ENCODE results near the gene LSM2. TPM values are rescaled to one million over a fixed set of nuclear protein-coding genes. Genes with fewer than 3 reads are reported as not detected.
"Not testable (repeated sequence)": the region's sequence is repeated elsewhere in the genome, so short reads cannot be mapped to it uniquely, and the experiment has no call there.

The LSM2 gene
- total RNA-seq, 6 donors from 2014 or later = 5.0 to 44.9 (median 20.9) TPM

DNA sequence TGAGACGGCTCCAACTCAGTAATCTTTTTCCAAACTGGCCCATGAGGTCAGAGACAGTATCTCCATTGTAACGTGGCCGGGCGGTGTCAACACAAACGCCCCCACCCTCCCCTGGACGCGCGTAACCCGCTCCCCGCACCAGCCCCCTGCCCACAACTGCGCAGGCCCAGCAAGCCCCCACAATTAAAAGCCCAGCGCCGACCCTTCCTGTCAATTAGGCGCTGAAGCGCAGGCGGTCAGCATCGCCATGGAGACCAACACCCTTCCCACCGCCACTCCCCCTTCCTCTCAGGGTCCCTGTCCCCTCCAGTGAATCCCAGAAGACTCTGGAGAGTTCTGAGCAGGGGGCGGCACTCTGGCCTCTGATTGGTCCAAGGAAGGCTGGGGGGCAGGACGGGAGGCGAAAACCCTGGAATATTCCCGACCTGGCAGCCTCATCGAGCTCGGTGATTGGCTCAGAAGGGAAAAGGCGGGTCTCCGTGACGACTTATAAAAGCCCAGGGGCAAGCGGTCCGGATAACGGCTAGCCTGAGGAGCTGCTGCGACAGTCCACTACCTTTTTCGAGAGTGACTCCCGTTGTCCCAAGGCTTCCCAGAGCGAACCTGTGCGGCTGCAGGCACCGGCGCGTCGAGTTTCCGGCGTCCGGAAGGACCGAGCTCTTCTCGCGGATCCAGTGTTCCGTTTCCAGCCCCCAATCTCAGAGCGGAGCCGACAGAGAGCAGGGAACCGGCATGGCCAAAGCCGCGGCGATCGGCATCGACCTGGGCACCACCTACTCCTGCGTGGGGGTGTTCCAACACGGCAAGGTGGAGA, 8.5 kb upstream of the LSM2 start, which contains the start of the genes HSPA1A and HSPA1L:
Gene HSPA1A, plus strand, starts transcription at position 519 of the 814 bp plus-strand sequence. Its CDS starts 214 bp downstream, at position 733.
Gene HSPA1L, minus strand, starts transcription at position 259 of the 814 bp plus-strand sequence. CDS start 3,311 bp downstream, outside the sequence.
- Histone ChIP-seq H3K4me1 (peaks cover 37 to 44% (median 40%) of the 10 kb centered on the region in 4 donors), H3K9me3 (no peaks in the 10 kb centered on the region), H3K36me3 (no peaks in the 10 kb centered on the region), H3K4me3 (peak within 1 kb of the TSS; percentile 39 to 73 (median 48)), H3K27ac (peak within 1 kb of the TSS; percentile 93 to 100 (median 97)), H3K27me3 (no peaks in the 10 kb centered on the region)
- DNase-seq (peak; percentile 90 to 94), ATAC-seq (ENCODE audit: low FRiP score in 2 of 2) (peak; percentile 92 to 94)
- TF ChIP-seq POLR2A (IDR thresholded peaks at IDR 0.05) = peak; percentile 98 to 100 (median 100)
- peak; percentile 99 to 100 for TF ChIP-seq POLR2AphosphoS5 (IDR thresholded peaks at IDR 0.05)
- TF ChIP-seq EP300 (IDR thresholded peaks at IDR 0.05) = peak in 1 of 4 donors; percentile 37
- TF ChIP-seq, protein P1, sequence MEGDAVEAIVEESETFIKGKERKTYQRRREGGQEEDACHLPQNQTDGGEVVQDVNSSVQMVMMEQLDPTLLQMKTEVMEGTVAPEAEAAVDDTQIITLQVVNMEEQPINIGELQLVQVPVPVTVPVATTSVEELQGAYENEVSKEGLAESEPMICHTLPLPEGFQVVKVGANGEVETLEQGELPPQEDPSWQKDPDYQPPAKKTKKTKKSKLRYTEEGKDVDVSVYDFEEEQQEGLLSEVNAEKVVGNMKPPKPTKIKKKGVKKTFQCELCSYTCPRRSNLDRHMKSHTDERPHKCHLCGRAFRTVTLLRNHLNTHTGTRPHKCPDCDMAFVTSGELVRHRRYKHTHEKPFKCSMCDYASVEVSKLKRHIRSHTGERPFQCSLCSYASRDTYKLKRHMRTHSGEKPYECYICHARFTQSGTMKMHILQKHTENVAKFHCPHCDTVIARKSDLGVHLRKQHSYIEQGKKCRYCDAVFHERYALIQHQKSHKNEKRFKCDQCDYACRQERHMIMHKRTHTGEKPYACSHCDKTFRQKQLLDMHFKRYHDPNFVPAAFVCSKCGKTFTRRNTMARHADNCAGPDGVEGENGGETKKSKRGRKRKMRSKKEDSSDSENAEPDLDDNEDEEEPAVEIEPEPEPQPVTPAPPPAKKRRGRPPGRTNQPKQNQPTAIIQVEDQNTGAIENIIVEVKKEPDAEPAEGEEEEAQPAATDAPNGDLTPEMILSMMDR (IDR thresholded peaks at IDR 0.05) = peak in 1 of 6 experiments; percentile 13
- 2 to 7% methylated on average over 6 to 37 of the region's 56 CpGs for WGBS, 2 donors

DNA sequence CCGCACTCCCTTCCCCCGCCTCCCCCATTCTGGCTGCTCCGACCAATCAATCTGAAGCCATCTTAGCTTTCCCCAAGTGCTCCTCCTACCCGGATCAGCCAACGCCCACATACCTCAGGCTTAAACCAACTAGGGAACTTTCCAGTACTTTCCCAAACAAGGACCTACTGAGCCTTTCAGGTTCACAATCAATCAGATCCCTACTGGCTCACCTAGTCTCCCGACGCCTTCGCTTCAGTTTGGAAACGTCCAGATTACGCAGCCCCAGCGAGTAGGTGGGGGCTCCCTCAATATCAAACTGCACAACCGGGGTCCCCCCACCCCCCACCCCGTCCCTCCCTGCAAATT, 7.9 kb upstream of the LSM2 start:
- 0% methylated on average over 12 to 13 of the region's 13 CpGs for WGBS, 2 donors
- H3K4me1 ChIP-seq = peaks cover 31 to 39% (median 35%) of the 10 kb centered on the region in 4 donors
- no peaks in the 10 kb centered on the region for H3K27me3 ChIP-seq
- TF ChIP-seq POLR2A (IDR thresholded peaks at IDR 0.05) (peak in 2 of 4 donors; percentile 32 to 50), EP300 (IDR thresholded peaks at IDR 0.05) (peak in 1 of 4 donors; percentile 71), POLR2AphosphoS5 (IDR thresholded peaks at IDR 0.05) (peak; percentile 76 to 77)
- TF ChIP-seq, protein P1 (IDR thresholded peaks at IDR 0.05) = no peak
- peak overlapping the region; percentile 39 to 73 (median 48) for H3K4me3 ChIP-seq
- ATAC-seq (ENCODE audit: low FRiP score in 2 of 2) = peak; percentile 93 to 94
- no peaks in the 10 kb centered on the region for H3K9me3 ChIP-seq
- H3K27ac ChIP-seq = peak overlapping the region; percentile 93 to 100 (median 97)
- peak in 1 of 2 donors; percentile 98 for DNase-seq
- H3K36me3 ChIP-seq = no peaks in the 10 kb centered on the region

DNA sequence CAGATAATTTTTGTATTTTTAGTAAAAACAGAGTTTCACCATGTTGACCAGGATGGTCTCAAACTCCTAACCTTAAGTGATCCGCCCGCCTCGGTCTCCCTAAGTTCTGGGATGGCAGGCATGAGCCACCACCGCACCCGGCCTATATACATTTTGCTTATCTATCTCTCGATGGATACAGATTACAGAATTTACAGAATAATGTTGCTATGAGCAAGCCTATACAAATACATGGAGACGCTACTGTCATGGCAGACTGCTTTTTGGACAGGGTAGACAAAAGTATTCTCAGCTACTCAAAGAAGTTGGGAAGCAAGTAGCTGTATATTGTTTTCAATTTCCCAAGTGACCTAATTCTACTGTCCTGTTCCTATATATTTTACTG, 6.7 kb upstream of the LSM2 start:
- Histone ChIP-seq H3K27me3 (no peaks in the 10 kb centered on the region), H3K4me3 (peak overlapping the region in 1 of 4 donors; percentile 73), H3K4me1 (peaks cover 20 to 27% (median 23%) of the 10 kb centered on the region in 4 donors), H3K27ac (peak overlapping the region; percentile 93 to 100 (median 97)), H3K9me3 (no peaks in the 10 kb centered on the region), H3K36me3 (no peaks in the 10 kb centered on the region)
- 94 to 95% methylated on average over 7 of the region's 7 CpGs for WGBS, 2 donors
- TF ChIP-seq EP300 (IDR thresholded peaks at IDR 0.05) = no peak
- ATAC-seq (ENCODE audit: low FRiP score in 2 of 2) (no peak), DNase-seq (no peak)

DNA sequence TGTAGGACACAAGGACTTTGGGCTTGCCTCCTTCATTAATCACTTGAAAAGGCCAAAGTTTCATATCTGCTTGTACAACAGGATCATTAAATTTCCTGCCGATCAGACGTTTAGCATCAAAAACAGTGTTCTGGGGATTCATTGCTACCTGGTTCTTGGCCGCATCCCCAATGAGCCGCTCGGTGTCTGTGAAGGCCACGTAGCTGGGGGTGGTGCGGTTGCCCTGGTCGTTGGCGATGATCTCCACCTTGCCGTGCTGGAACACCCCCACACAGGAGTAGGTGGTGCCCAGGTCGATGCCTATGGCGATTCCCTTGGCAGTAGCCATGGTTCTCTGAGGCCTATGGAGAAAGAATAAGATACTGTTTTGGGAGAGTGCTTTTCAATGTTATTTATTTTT, 4.9 kb upstream of the LSM2 start:
- TF ChIP-seq EP300 (IDR thresholded peaks at IDR 0.05) (no peak), POLR2AphosphoS5 (IDR thresholded peaks at IDR 0.05) (no peak), POLR2A (IDR thresholded peaks at IDR 0.05) (no peak)
- TF ChIP-seq, protein P1 (IDR thresholded peaks at IDR 0.05) = no peak
- no peaks in the 10 kb centered on the region for H3K36me3 ChIP-seq
- H3K27ac ChIP-seq = no peak overlapping the region
- ATAC-seq (ENCODE audit: low FRiP score in 2 of 2) = no peak
- no peak overlapping the region for H3K4me3 ChIP-seq
- 96 to 100% methylated on average over 5 to 12 of the region's 12 CpGs for WGBS, 2 donors
- H3K9me3 ChIP-seq = no peaks in the 10 kb centered on the region
- DNase-seq = no peak
- peaks cover 16 to 27% (median 17%) of the 10 kb centered on the region in 4 donors for H3K4me1 ChIP-seq
- no peaks in the 10 kb centered on the region for H3K27me3 ChIP-seq

DNA sequence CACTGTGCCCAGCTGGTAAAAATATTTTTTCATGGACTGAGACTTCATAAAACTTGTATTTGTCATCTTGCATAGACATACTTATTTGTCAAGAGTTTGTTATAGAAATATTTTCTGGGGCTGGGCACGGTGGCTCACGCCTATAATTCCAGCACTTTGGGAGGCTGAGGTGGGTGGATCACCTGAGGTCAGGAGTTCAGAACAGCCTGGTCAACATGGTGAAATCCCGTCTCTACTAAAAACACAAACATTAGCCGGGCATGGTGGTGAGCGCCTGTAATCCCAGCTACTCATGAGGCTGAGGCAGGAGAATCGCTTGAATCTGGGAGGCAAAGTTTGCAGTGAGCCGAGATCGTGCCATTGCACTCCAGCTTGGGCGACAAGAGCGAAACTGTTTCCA, 1.8 kb upstream of the LSM2 start:
- H3K9me3 ChIP-seq; H3K36me3 ChIP-seq; DNase-seq; ATAC-seq (ENCODE audit: low FRiP score in 2 of 2); H3K27me3 ChIP-seq; H3K4me3 ChIP-seq; H3K27ac ChIP-seq: not testable (repeated sequence)
- WGBS, 2 donors = 91 to 92% methylated on average over 10 of the region's 10 CpGs
- peaks cover 18 to 25% (median 22%) of the 10 kb centered on the region in 4 donors for H3K4me1 ChIP-seq

Data from upper lobe of left lung (tissue), 6 donors.